EH (cell line): ENCODE results near the gene EGR2.
A peak's percentile ranks its signal among the peaks of the same experiment; 100 is the strongest.

Source experiments
- DNase-seq: peaks from one replicate; pipeline ENCODE4 v3.0.0-alpha.2; 2015; ENCODE audit warnings: low read depth

The EGR2 gene

DNA sequence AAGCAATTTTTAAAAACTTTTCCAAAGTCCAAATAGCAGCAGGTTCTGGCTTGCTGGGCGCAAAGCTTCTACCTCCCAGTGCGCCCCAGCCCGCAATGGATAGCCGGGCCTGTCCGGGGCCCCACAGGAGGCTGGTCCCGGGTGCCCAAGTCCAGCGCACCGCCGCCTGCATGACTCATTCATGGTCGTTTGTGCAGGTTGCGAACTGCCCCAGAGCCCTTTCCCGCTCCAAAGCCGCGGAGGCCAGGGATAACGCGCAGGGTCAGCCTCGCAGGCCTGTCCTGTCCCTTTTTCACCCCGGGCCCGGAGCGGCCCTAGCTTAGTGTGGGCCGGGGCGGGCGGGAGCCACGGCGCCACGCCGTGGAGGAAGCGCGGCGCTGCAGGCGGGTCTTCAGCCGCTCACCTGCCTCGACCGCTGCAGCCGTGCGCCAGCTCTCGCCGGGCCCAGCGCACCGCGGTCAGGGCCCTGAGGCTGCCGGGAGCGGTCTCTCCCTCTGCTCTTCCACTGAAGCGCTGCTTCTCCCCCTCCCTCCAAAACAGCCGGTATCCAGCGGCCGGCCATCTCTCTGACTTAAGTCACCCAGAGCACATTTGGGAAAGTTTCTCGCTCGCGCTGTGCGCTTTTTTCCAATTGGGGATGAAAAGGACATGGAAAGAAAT lies 1.7 kb upstream of the EGR2 start:
- DNase-seq, result peak; percentile 65

DNA sequence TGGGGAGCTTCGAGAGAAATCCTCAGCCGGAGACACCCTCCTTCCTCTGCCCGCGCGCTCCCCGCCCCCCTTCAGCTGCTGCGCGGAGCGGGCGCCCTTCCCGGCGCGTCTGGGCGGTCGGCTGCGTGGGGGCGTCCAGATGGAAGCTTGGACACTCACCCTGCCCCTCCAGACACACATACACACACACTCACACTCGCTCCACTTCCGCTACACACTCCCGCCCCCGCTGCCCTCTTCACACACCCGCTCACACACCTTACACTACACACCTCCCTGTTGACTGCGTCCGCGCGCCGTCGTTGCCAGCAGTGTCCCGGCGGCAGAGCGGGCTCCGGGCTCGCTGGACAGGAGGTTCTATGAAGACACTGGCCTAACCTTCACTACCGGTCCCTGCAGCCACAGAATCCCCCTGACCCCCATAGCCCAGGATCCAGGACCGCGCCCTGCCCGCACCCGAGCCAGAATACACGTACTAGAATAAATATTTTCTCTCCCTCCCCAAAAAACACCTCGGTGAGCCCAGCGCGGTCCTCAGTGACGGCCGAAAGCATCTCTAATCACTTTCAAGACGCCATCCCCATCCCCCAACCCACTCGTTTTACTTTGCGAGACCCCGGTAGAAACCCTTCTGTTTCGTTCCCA lies 1.1 kb upstream of the EGR2 start:
- peak; percentile 3 for DNase-seq

DNA sequence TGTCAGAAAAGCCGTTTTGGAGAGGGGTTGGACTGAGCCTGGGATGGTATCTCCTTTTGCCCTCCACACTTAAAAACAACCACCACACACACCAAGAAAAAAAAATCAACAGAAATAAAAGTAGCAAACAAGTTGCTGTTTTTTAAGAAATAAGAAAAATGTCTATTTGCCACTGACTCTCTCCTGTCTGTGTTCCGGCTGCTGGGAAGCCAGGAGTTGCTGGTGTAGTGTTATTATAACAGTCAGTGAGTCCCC lies 163 bp downstream of the EGR2 start:
- DNase-seq, result no peak

DNA sequence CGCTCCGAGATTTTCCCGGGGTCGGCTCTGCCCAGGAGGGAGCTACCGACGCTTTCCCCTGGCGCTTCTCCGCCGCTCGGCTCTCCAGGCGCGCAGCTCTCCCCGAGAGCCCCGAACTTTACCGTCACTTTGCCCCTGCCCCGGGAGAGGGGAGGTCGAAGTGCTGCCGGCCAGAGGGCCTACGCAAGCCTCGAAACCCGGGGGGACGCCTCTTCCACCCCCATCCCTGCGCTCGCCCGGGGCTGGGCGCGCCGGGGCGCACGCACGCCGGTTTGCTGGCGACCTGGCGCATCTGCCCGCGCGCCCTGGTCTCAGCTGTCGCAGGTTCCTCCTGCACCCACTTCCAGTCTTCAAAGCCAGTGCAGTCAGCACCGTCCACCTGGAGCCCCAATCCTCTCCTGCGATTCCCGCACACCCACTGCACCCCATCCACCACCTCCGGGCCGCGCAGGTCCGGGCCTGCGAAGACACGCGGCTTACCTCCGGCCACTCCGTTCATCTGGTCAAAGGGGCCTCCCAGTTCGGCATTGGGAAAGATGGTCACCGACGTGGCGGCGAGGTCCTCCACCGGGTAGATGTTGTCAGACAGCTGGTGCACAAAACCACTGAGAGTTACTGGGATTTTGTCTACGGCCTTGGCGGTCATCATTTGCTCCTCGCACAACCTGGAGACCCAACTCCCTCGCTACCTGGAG lies 638 bp downstream of the EGR2 start:
- peak; percentile 7 for DNase-seq

DNA sequence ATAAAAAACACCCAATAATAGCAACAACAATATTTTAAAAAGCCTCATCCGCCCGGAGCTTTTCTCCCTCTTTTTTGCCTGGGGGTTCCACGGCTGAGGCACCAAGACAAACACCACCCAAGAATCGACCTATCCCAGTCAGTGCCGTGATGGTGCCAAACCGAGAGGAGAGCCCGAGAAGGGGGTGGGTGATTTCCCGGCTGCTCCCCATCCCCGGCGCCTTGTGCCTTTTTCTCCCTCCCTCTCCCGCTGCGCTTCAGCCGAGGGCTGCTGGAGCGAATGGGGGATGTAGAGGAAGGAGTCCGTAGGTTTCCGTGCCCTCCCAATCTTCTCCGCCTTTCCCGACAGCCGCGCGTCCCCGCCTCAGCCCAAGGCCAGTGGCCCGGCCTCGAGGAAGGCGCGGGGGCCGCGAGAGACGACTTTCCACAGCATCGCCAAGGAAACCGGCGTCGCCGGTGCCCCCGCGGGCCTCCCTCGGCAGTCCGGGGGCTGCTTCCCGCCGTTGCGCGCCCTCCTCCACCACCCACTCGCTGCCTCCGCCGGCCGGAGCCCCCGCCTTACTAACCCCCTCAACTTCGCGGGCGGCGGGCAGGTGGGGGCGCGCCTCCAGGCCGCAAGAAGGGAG lies 1.3 kb downstream of the EGR2 start:
- peak; percentile 10 for DNase-seq

DNA sequence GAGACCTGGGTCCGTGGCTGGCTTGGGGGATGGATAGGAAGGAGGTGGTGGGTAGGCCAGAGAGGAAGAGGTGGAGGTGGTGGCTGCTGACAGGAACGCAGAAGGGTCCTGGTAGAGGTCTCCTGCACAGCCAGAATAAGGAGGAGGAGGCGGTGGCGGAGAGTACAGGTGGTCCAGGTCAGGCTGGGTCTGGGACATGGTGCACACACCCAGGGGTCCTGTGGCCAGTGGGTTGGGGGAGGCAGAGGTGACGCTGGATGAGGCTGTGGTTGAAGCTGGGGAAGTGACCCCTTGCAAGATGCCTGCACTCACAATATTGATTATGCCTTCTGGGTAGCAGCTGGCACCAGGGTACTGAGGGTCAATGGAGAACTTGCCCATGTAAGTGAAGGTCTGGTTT lies 2.2 kb downstream of the EGR2 start:
- no peak for DNase-seq

DNA sequence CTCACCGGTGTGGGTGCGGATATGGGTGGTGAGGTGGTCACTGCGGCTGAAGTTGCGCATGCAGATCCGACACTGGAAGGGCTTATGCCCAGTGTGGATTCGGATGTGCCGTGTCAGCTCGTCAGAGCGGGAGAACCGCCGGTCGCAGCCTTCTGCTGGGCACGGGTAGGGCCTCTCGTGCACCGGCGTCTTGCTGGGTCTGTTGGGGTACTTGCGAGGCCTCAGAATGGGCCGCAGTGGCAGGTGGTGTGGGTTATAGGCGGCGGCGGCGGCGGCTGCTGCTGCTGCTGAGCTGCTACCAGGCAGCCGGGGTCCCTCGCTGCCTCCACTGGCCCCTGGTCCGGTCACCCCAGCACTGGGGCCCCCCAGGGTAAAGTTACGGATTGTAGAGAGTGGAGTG lies 2.7 kb downstream of the EGR2 start:
- DNase-seq, result no peak

DNA sequence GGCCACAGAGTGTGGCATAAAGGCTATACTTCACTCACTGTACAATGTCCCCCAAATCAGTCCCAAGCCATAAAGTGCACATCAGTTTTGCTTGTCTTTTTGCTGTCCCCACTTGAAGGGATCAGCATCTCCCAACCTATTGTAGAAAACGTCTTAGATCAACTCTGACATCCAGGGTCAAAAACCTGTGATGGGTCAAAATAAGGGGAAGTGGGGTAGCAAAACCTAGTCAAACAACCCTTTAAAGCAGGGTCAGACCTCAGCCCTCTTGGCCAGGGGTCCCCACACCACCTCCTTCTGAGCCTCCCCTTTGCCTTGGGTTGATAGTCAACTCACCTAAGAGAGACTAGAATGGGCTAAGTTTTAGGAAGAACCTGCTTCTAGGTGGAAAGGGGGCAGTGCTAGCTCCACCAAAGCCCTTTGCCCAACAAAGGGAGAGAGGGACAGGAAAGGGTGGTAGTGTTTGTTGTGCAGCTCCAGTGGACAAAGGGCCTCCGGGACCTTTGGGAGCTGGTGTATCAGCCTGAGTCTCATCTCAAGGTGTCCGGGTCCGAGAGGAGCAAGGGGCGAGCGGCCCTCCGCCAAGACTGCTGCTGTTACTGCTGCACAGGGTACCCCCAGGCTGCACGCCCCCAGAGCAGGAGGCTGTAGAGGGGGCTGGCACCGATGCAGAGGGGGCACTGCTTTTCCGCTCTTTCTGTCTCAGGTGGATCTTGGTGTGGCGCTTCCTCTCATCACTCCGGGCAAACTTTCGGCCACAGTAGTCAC lies 3.3 kb downstream of the EGR2 start:
- no peak for DNase-seq

DNA sequence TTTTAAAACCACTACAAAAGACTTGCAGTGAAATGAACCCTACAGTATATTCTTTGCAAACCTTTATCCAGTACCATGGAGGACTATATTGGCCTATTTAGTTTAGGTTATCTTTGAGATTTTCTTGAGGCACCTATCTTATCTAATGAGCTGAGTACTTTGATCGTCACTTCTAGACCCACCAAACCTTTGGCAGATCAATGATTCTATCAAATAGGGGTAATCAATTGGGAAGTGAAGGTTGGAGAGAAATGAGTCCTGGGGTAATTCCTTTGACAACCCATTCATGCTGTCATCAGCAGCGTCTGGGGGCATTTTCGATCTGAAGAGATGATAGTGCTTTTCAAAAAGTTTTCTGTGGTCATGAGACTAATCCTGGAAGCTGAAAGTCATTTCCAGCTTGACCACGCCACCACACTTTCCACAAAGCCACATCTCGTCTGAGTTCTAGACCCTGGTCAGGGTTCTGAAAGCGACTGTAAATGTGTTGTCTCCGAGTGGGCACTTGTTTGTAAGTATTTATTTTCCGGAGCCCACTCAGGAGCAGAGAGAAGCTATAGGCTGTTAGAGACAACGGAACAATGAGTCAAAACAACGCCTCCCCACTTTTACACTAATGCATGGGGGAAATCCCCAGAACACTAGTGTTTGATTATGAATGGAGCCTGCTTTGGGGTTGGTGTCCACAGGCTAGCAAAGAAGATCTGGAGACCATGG lies 4.8 kb downstream of the EGR2 start:
- DNase-seq, result no peak

DNA sequence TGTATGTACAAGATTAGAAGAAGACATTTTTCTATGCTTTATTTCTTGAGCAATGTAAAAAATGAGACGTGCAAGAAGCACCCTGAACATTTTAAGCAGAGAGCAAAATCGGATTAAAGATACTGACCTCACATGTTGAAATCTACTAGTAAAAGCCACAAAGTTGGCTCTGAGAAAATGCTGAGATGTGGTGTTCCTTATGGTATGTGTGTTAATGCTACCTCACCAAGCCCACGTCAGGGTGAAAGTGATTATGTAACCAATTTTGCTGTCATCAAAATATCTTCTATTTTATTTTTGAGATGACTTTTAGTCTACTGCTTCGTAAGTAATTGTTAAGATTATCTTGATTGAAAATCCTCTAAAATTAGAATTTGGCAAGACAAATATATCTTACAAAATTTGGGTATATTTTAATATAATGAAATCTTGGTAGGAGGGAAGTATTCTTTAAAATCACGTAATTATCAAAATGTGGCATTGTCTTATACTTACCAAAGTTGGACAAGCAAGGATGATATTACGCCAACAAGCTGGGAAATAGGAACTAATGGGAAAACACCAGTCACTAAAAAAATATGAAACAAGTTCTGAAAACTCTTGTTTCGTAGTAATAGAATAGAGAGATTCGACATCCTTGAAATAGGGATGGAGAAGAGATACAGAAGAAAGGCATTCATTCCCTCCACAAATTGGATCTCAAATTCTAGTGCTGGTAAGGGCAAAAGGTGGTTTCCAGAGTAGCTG lies 5.8 kb downstream of the EGR2 start:
- no peak for DNase-seq

DNA sequence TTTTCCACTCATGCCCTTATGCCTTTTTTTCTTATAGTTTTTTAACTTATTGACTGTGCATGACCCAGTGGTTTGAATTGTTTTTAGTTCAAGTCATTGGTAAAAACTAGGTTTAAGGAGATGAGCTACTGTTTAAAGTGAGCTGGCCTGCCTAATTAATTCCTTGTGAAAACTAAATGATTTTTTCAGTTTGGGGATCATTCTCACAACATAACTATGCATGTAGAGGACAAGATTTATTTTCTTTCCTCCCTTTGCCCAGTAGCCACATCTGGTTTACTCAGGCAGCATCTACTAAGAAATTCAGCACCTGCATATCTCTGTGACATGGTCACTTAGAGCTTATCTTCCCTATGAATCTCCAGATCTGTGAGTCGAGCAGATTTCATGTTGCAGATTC lies 9.9 kb downstream of the EGR2 start:
- DNase-seq, result peak; percentile 49

DNA sequence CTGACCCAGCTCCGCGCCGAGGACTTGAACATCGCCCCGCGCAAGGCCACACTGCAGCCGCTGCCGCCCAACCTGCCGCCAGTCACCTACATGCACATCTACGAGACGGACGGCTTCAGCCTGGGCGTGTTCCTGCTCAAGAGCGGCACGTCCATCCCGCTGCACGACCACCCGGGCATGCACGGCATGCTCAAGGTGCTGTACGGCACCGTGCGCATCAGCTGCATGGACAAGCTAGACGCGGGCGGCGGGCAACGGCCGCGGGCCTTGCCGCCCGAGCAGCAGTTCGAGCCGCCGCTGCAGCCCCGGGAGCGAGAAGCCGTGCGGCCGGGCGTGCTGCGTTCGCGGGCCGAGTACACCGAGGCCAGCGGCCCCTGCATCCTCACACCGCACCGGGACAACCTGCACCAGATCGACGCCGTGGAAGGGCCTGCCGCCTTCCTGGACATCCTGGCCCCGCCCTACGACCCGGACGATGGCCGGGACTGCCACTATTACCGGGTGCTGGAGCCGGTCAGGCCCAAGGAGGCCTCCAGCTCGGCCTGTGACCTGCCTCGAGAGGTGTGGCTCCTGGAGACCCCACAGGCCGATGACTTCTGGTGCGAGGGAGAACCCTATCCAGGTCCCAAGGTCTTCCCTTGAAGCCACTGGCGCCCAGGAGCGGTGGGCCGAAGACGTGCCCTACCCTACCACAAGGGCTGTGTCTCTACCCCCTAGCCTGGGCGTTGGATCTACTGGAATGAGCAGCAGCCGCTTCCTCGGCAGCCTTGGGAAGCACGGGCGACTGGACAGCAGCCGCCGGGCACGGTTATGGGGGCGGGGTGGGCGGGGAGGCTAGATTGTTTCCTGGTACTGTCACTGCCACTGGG lies 10.7 kb downstream of the EGR2 start:
- peak; percentile 74 for DNase-seq

DNA sequence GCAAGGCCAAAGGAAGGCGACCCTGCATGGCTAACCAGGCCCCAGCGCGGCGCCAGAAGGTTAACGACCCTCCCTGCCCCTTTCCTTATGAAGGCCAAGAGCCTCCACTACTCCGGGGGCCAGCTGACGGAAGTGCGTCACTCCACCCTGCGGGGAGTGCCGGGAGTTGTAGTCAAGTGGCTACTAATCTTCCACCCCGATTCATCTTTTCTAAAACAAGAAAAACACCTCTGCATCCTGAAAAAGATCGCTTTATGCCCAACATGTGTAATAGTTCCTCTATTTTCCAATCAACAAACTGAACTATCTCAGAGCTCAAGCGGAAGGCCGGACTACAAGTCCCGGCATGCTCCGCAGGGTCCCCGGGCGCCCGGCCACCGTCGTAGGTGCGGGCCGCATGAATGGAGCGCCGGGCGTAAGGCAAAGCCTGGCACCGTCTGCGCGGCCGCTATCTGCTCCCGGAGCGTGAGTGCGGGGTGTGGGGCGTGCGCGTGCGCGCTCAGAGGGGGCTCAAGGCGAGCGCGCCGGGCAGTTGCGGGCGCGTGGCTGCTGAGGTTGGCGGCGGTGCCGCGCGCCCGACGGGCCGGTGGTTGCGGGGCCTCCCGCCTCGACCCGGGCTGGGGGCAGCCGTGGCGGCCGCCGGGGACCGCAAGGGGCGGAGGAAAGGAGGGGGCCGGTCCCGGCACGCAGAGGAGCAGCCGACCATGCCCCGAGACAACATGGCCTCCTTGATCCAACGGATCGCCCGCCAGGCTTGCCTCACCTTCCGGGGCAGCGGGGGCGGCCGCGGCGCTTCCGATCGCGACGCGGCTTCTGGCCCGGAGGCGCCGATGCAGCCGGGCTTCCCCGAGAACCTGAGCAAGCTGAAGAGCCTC lies 11.6 kb downstream of the EGR2 start, which contains the start of gene ADO:
TSS of gene ADO (plus strand) at position 365 of the 875 bp plus-strand sequence. CDS start at position 705, 340 bp downstream.
- DNase-seq, result peak; percentile 81

DNA sequence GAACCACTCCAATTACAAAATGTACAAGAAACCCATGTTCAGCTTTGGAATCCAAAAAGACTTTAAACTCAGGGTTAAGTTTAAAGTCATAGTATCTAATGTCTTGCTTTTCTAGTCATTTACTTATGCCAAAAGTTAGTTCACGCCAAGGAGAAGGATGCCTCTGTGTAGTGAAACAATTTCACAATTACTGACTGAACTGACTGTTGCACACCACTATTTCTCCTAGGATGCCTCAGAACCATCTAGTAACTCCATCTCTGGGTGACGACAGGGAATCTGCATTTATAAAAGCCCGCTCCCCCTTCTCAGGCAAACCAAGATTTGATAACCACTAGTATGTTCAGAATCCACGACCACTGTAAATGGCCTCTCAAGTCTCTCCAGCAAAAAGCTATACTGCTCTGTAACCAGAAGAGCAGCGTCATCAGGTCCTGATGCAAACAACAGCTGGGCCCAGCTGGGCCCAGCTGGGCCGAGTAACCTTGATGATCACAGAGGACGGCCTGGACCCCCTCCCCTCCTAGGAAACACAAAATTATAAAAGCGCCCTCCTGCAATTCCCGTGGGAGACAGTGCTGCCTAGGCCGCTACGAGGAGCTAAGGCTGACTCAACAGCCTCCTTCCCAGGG lies 12.3 kb downstream of the EGR2 start:
- no peak for DNase-seq

DNA sequence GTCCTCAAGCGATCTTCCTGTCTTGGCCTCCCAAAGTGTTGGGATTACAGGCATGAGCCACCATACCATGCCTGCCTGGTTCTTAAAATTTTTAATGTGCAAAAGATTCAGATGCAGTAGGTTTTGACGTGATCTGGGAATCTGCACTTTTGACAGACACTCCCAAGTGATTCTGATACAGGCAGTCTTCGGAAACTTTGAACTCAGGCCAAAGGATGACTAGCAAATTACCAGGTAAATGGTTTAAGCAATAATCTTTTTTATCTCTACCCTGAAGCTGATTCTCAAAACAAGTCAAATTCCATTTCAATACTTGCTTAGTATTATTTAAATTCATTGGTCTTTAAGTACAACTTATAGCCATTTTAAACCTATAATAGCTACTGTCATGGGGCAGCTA lies 14.3 kb downstream of the EGR2 start:
- DNase-seq, result no peak

DNA sequence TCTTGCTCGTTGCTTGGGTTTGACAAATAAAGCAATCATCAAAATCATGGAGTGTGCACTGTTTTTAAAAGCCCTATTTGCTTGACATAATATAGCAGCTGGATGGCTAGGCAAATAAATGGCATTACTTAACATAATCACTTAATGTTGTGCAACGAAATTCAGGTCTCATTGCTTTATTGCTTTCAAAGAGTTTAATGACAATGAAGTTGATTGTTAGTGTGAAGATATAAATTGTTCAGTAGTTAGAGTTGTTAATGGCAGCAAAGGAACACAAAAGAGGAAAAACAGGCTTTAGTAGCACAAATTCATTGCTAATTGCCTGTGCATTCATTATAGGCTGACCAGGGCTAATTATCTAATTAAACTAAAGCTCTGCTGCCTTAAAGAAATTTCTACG lies 19.3 kb downstream of the EGR2 start:
- DNase-seq, result no peak

DNA sequence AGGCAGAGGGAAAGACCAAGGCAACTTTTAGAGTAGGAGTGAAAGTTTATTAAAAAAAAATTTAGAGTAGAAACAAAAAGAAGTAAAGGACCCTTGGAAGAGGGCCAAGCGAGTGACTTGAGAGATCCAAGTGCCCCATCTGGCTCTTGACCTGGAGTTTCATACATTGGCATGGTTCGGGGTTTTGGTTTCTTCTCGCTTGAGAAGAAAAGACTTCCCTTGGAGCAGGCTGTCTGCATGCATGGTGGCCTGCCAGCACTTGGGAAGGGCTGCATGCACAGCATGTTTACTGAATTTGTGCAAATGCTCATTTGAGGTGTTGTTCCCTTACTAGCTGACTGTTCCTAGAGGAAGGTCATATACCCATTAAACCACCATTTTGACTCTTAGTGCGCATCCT lies 20.4 kb downstream of the EGR2 start:
- DNase-seq, result no peak

DNA sequence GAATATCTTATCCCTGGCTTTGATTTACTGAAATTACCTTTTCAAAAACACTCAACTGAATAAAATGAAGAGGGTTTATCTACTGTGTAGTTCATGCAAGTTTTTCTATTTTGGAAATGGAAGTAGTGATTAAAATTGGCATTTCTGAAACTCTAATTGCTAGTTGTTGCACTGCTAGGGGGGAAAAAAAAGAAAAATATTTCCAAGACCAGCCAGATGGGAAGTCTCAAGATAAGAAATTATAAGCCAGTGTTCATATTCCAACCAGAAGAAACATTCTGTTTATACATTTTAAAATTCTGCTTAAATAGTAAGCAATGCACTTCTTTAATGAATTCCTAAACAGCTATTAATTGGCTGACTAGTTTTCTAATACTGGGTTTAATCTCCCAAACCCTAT lies 21.1 kb downstream of the EGR2 start:
- no peak for DNase-seq

DNA sequence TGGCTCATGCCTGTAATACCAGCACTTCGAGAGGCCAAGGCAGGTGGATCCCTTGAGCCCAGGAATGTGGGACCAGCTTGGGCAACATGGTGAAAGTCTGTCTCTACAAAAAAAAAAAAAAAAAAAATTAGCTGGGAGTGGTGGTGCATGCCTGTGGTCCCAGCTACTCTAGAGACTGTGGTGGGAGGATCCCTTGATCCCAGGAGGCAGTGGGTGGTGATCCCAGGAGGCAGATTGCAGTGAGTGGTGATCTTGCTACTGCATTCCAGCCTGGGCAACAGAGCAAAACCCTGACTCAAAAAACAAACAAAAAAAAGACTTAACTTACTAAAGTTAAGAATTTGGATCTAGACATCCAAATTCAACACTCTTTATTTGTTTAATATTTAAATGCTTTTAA lies 21.9 kb downstream of the EGR2 start:
- peak; percentile 84 for DNase-seq
